HG03175 (cell line): Measurements from ENCODE around the gene DOP1A.

Experiments used
- ATAC-seq: cut with Tn5 transposase; IDR thresholded peaks from one replicate; pipeline ENCODE4 v1.9.1; 2021; ENCODE audit warnings: mild to moderate bottlenecking, moderate library complexity; ENCODE audit not compliant: unreplicated experiment

DOP1A gene

DNA sequence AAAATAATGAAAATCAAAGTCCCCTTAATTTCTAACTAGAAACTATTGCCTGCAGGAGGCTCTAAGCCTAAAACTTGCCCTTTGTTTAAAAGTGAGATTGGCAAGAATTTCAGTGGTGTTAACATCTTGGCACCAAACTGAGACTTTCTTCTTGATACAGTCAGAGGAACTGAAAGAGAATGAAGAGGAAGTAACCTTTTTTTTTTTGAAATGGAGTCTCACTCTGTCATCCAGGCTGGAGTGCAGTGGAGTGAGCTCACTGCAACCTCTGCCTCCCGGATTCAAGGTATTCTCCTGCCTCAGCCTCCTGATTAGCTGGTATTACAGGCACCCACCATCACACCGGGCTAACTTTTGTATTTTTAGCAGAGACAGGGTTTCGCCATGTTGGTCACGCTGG, 3.6 kb downstream of the DOP1A start:
- ATAC-seq = peak; percentile 61

DNA sequence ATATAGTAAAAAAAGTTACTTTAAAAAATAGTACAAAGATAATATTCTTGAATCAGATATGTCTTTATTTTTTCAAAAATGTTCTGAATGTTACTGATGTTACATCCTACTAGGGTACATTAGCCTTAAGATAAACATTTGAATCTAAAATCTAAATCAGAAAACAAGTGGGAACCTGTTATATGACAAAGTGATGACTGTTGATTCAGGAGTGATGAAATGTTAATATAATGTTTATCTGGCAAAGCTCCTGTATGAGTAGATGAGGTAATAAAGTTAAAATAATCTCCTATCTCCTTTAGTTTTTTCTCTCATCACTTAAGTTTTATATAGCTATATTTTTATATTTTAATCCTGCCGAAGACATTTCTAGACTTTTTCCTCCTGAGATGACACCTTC, 4.2 kb downstream of the DOP1A start:
- no peak for ATAC-seq

DNA sequence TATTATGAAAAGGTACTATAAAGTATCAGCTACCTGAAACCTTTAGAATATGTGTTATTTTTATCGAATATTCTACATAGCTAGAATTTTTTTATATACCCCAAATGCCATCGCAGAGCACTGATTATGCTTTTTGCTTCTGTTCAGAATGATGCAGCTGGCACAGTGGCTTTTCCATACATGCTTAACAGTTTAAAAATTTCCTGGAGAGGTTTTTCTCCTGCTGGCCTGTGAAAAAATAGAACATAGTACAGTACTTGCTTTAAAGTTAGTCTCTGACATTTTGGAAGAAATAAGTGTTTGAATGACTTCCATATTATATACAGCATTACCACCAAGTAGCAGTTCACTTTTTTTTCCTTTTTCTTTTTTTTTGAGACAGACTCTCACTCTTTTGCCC, 5.3 kb downstream of the DOP1A start:
- no peak for ATAC-seq

DNA sequence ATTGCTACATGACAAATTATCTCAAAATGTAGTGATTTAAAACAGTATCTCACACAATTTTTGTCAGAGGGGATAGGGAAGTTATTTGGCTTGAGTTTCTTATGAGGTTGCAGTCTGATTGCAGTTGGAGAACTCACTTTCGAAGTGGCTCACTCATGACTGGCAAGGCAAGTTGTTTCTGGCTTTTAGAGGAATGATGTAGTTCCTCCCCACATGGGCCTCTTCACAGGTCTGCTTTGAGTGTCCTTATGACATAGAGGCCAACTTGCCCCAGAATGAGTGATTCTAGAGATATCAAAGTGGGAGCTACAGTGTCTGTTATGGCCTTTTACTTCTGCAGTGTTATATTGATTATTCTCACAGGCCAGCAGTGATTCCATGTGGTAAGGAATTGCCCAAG, 6.1 kb downstream of the DOP1A start:
- no peak for ATAC-seq

DNA sequence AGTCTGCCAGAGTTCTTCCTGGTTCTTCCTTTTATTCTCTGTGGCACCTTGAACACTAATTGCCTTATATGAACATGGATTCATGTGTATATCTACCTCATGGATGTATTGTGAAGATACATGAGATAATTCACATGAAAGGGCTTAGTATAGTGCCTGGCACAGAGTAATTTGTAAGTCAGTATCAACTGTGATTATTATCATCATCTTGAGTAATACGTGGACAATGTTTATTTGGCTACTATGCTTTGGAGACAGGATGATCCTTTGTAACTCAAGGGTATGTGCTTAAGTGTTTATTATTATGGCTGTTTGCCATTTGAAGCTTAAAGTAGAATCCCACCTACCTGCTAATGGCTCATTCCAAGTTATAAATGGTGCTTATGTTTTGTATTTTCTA, 16.0 kb downstream of the DOP1A start:
- no peak for ATAC-seq

DNA sequence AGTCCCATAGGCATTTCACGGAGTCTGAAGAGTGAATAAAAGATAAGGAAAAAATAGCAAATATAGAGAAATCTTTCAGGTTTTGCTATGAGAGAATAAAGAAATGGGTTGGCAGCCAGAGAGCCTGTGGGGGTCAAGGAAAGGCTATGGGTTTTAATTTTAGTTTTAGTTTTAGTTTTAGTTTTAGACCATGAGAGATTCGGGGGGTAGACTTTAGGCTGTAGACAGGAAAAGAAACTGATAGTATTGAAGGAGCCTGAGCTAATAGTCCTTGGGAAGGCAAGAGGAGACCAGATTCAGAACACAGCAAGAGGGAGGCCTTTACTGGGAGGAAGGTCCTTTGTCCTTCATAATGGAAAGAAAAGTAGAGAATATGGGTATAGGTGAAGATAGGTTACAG, 19.3 kb downstream of the DOP1A start:
- peak; percentile 99 for ATAC-seq

DNA sequence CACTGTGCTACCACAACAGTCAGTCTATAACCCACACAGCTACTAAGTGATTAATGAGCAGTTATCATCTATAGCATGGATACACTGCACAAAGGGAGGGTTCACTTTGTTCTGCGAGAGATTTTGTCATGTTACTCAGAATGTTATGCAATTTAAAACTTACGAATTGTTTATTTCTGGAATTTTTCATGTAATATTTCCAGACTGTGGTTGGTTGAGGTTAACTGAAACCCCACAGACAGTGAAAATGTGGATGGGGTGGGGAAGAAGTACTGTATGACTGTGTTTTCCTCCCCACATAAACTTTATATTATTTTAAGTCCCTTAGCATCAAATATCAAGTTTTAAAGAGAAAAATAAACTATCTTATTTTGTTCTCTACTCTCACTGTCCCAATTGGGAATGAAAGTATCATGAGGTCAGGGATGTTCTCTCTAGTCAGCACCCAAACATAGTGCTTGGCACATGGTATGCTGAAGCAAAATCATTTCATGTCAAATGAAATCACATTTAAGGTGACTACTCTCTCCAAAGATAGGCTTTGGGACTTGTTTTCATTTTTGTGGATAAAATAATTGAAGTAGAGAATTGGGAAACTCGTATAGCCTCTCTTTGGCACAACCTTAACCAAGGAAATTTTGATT, 25.4 kb downstream of the DOP1A start:
- ATAC-seq = no peak

DNA sequence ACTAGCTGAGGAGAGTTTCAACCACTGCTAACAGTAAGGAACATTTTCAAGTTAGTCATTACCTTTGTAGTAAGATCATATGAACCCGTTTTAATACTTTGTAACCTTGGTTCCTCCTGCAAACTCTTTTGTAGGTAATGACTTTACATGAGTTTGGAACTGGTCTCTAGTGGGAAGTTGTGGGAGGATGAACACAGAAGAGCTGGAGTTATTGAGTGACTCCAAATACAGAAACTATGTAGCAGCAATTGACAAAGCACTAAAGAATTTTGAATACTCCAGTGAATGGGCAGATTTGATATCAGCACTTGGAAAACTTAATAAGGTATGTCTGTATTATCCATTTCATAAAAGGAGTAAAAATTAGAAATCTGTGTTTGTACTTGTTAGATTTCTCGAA, 29.3 kb downstream of the DOP1A start:
- ATAC-seq = no peak

DNA sequence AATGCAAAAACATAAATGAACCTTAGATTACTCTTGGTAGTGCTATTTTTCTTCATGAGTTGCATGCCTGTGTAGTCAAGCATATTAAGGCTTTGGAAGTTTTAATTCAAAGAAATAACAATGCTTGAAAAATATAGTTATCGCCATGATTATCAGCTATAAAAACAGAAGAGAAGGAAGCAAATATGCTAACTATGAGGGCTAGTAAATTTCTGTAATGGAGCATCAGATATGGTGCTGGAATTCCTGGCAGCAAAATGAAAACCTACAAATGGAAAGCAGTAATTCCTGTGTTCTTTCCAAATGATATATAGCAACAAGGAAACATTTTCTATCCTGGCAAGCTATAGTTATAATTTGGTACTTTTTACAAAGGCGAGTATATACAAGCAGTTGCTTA, 29.7 kb downstream of the DOP1A start:
- no peak for ATAC-seq

DNA sequence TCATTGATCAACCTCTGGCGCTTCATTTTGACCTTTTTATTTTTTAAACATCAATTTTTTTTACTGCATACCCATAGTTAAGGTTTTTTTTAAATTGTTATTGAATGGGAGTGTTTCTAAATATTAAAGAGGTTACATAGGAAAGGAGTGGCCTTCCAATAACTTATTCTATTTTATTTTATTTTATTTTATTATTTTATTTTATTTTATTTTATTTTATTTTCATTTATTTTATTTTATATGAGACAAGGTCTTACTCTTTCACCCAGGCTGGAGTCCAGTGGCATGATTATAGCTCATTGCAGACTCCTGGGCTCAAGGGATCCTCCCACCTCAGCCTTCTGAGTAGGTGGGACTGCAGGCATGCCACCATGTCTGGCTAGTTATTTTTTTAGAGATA, 30.2 kb downstream of the DOP1A start:
- ATAC-seq = no peak

DNA sequence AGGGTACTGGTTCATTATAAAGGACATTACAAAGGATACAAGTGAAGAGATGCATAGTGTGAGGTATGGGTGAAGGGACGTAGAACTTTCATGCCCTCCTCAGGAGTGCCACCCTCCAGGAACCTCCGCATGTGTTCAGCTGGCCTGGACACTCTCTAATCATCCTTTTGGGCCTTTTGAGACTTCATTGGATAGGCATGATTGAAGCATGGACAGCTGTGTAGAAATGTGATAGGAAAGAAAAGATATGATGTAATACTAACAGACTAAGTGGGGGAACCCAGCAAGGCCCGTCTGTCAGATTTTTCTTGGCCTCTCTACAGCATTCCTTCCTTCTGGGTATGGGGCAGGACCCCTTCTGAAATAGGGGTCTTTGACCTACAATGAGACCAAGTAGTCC, 31.1 kb downstream of the DOP1A start:
- no peak for ATAC-seq

DNA sequence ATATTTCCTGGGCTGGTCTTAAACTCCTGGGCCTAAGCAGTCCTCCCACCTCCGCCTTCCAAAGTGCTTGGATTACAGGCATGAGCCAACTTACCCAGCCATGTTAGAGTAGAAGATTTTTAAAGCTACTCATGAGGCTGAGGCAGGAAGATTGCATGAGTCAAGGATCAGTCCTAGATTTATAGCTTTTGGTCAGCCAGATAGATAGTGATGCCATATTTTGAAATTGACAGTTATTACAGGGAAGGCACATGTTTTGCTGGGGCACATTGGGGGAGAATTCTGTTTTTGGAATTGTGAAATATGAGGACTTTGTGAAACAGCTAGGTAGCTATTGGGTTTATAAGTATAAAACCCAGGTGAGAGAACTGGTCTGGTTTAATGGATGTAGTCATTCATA, 40.9 kb downstream of the DOP1A start:
- no peak for ATAC-seq

DNA sequence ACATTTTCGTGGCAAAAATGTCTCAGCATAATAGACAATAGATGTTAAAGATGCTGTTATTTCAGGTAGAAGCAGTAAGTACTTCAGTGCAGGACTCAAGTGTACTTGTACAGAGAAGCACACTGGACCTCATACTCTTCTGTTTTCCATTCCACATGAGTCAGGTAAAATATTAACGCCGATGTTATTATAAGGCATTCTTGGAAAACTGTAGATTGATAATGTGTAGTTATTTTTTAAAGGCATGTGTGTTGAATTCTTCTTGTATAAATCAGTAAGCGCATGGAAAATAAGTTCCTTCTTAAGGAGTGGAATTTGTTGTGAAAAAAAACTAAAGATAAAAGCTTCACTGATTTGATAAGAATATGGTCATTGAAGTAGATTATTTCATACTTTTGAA, 45.8 kb downstream of the DOP1A start:
- no peak for ATAC-seq

DNA sequence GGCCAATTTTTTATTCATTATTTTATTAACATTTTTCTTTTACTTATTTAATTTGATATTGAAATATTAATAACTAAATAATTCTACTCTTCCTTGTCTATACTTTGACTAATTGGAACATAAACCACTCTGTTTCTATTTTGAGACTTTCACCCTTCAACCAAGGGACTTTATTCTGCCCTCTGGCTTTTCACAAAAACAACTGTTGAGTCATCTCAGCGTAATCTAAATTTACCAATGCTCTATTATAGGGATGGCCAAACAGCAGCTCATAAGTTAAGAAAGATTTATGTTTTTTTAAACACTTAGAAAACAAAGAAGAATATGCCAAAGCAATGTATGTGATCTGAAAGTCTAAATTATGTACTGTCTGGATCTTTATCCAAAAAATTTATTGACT, 46.7 kb downstream of the DOP1A start:
- ATAC-seq = no peak

DNA sequence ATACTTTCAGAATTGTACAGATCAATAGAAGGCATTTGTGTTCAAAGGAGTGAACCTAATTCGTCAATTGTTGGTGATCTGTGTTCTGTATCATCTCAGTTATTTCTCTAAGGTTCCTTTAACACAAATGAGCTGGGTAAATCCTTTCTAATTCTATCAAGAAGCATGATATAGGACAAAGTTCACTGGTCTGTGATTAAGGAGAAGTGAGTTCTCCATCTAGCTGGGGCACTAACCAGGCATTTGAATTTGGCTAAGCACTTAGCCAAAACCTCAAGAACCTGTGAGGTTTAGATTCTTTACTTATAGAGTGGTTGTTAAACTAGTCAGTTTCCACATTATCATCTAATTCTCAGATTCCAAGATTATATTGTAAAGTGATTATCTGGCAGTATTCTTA, 50.3 kb downstream of the DOP1A start:
- no peak for ATAC-seq

DNA sequence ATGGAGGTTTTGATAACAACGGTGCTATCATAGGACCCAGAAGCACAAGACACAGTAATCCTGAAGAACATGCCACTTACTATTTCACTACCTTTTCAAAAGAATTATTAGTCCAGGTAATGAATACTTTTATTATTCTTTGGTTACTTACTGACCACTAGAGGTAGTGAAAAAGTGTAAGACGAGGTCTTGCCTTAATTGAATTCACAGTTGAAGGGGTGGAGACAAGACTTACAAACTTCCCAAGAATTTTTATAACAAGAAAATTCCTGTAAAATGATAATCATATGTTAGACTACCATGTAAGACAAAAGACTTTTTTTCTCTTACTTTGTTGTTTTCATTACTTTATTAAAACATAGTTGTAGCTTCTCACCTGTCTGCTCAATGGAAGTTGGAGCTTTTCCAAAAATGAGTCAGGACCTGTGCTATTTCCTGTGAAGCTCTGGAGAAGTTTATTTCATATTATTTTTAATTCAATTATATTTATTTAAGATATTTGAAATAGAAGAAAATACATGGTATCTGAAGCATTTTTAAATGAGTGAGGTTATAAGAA, 52.4 kb downstream of the DOP1A start:
- ATAC-seq = no peak

DNA sequence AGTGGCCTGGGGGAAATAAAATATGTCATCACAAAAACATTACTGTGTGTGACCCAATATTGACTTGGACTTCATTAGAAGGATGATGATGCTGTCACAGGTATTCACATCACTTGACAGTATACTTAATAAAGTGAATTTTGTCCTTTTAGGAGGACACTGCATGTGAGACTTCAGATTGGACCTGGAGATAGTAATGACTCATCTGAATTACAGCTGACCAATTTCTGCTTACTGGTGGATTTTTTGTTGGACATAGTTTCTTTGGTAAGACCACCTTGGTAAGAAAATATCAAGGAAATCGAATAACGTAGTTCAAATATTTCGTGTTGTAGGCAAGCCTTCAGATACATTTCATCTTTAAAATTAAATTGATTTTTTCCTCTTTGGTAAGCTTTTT, 57.1 kb downstream of the DOP1A start:
- ATAC-seq = no peak

DNA sequence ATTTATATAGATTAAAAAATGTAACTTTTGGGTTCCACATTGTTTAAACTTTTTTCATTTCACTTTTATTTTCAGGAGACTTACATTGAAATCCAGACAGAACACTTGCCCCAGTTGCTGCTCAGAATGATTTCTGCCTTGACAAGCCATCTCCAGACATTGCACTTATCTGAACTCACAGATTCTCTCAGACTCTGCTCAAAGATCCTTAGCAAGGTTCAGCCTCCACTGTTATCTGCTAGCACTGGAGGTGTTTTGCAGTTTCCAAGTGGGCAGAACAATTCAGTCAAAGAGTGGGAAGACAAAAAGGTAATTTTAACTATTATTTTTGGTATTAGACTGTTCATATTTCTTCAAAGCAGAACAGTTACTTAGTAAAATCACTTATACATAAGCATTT, 58.0 kb downstream of the DOP1A start:
- ATAC-seq = no peak

DNA sequence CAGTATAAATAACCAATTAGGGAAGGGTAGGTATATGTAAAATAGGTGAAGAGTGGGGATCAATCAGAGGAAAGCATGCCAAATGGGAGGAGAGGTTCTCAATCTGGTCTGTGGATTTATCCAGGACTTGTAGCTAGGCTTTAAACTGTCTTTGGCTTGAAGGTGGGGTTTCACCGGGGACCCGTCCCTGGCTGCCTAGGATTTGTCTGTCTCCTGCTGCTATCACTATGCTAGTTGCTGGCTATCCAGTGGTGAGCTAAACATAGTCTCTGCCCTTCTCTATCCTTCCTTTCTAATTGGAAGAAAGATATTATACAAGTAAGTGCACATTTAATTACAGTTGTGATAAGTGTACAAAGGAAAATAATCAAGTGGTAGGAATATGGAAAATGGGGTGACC, 58.8 kb downstream of the DOP1A start:
- no peak for ATAC-seq

DNA sequence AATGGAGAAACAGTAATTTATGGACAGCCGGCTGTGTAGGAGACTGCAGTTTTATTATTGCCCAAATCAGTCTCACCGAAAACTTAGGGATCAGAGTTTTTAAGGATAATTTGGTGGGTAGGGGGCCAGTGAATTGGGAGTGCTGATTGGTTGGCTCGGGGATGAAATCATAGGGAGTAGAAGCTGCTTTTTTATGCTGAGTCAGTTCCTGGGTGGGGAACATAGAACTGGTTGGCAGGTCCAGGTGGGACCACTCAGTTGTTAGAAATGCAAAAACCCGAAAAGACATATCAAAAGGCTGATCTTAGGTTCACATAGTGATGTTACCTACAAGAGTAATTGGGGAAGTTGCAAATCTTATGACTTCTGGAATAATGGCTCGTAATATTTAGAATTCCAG, 59.3 kb downstream of the DOP1A start:
- ATAC-seq = no peak

DNA sequence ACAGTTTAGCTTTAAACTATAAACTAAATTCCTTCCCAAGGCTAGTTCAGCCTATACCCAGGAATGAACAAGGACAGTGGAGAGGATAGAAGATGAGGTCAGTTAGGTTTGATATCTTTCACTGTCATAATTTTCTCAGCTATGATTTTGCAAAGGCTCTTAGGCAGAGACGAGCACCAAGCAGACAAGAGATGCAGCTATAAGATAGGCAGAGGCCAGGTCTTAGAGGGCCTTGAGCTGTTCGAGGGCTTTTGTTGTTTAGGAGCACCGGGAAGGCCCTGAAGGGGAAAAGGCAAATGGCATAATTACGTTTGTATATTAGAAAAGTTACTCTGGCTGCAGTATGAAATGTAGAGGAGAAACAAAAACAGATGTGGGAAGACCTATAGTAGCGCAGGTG, 59.8 kb downstream of the DOP1A start:
- ATAC-seq = no peak

DNA sequence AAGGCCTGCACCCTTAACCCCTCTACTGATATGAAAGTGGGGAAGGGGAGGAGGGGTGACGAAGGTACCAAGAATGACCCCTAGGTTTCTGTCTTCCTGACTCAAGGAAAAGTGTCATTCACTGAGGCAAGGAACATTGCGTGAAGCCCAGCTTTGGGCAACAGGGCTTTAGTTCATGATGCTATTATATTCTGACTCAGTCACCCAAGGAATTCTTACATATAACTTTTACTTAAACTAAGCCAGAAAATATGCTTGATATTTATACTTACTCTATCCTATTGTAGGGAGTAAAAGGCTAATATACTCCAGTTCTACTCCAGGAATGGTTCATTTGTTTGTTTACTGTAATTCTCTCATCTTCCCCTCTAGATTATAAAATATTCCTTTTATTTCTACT, 60.5 kb downstream of the DOP1A start:
- ATAC-seq = no peak

DNA sequence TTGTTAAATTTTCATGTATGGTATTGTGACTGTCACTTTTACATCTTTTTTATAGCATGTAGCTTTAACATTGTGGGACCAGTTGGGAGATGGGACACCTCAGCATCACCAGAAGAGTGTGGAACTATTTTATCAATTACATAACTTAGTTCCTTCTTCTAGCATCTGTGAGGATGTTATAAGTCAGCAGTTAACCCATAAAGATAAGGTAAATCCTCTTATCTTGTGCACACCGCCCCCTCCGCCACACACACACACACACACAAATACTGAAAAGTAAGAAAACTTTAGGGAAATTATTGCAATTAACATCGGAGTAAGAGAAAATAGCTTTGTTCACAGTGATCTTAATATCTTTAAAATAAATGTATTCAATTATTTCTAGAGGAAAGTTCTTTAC, 64.7 kb downstream of the DOP1A start:
- ATAC-seq = no peak
